ENCODE measurements around the gene SSU72. TPM values are rescaled to one million over a fixed set of nuclear protein-coding genes. Genes with fewer than 3 reads are reported as not detected.
A peak's percentile ranks its signal among the peaks of the same experiment; 100 is the strongest.
"Not testable (repeated sequence)": the region's sequence is repeated elsewhere in the genome, so short reads cannot be mapped to it uniquely, and the experiment has no call there.

Gene SSU72
- total RNA-seq, 1 experiment from 2014 or later, result 179 TPM

GRCh38 chr1:1517973-1518620 lies 56.6 kb downstream of the SSU72 start:
- no peak overlapping the region; a peak in 1 of 5 replicates for H3K4me3 Mint-ChIP-seq
- H3K79me1 ChIP-seq (ENCODE audit: insufficient read depth, low read depth, low read length, poor library complexity, severe bottlenecking), result no peaks in the 10 kb centered on the region

DNA sequence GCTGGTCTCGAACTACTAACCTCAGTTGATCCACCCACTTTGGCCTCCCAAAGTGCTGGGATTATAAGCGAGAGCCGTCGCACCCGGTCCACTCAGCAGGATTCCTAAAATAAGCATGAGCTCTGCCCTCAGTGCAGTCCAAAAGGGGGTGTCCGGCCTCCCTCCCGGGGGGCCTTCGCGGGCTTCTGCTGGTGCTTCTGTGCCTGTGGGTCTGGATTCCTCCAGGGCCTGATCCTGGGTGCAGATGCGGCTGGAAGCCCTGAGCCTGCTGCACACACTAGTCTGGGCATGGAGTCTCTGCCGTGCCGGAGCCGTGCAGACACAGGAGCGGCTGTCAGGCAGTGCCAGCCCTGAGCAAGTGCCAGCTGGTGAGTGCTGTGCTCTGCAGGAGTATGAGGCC lies 57.7 kb downstream of the SSU72 start:
- H4K20me1 ChIP-seq (ENCODE audit: control insufficient read depth, insufficient read depth, insufficient read length); H3K4me3 Mint-ChIP-seq; H2BK20ac ChIP-seq (ENCODE audit: low read depth, low read length, poor library complexity, severe bottlenecking); H3K18ac ChIP-seq (ENCODE audit: insufficient read length, low read depth, low read length); H4K91ac ChIP-seq (ENCODE audit: insufficient read length, low read depth, low read length); H2AFZ ChIP-seq (ENCODE audit: low read length); H3K27ac ChIP-seq (ENCODE audit: insufficient read length, low read depth, low read length); H3K4me2 ChIP-seq (ENCODE audit: insufficient read depth, insufficient read length, low read length); H3K79me2 ChIP-seq (ENCODE audit: insufficient read depth, low read length); H3K27me3 Mint-ChIP-seq (ENCODE audit: low read depth); H3K9me3 Mint-ChIP-seq; H3K4me1 Mint-ChIP-seq; H2BK120ac ChIP-seq (ENCODE audit: low read depth, low read length, poor library complexity, severe bottlenecking); DNase-seq; H3K23ac ChIP-seq (ENCODE audit: insufficient read length, low read depth, low read length); H2BK15ac ChIP-seq (ENCODE audit: low read depth, low read length); H4K8ac ChIP-seq (replicated peaks; ENCODE audit: insufficient read length, low read depth, low read length); H2BK5ac ChIP-seq (ENCODE audit: insufficient read length, low read length); H4K5ac ChIP-seq (ENCODE audit: insufficient read length, low read depth, low read length); H3T11ph ChIP-seq (ENCODE audit: low read length); H3K9me3 ChIP-seq (ENCODE audit: control insufficient read depth, low read depth, low read length); H2BK12ac ChIP-seq (ENCODE audit: insufficient read length, low read depth, low read length); H3K79me1 ChIP-seq (ENCODE audit: insufficient read depth, low read depth, low read length, poor library complexity, severe bottlenecking); H3K9ac ChIP-seq (ENCODE audit: extremely low read depth, insufficient read length, low read length); H3K27me3 ChIP-seq (ENCODE audit: insufficient read depth, low read length); H3K4ac ChIP-seq (ENCODE audit: low read depth, low read length); H3K27ac Mint-ChIP-seq; H3K4me1 ChIP-seq (ENCODE audit: insufficient read depth, low read length); H3K14ac ChIP-seq (ENCODE audit: insufficient read depth, low read length); H3K56ac ChIP-seq (ENCODE audit: insufficient read length, low read depth, low read length); H2AK5ac ChIP-seq (ENCODE audit: insufficient read length, low read length); H3K23me2 ChIP-seq (ENCODE audit: insufficient read length, low read depth, low read length, poor library complexity, severe bottlenecking): not testable (repeated sequence)
- no CpG with 5 or more reads among the region's 14 CpGs for WGBS (ENCODE audit: extremely low coverage, insufficient read length, low lambda C conversion rate)
- peaks cover 14 to 47% (median 18%) of the 10 kb centered on the region in 3 experiments for H3K36me3 Mint-ChIP-seq (ENCODE audit: insufficient read depth in 1 of 3, low read depth in 3 of 3)

More at GRCh38 chr1:1517973-1518620, 56.6 kb downstream of the SSU72 start:
- Mint-ChIP-seq H3K27me3 (ENCODE audit: low read depth) (no peaks in the 10 kb centered on the region), H3K27ac (peak overlapping the region in 1 of 3 experiments; percentile 1; a peak in 2 of 7 replicates), H3K36me3 (ENCODE audit: insufficient read depth in 1 of 3, low read depth in 3 of 3) (peaks cover 14 to 52% (median 18%) of the 10 kb centered on the region in 3 experiments), H3K9me3 (no peaks in the 10 kb centered on the region), H3K4me1 (peaks cover 0 to 3% of the 10 kb centered on the region in 2 experiments; a peak in 1 of 4 replicates)
- no peaks in the 10 kb centered on the region; the same call in 1 of the 2 replicates for H3K79me2 ChIP-seq (ENCODE audit: insufficient read depth, low read length)
- H3K4me1 ChIP-seq (ENCODE audit: insufficient read depth, low read length), result no peaks in the 10 kb centered on the region
- no peak overlapping the region for H2BK5ac ChIP-seq (ENCODE audit: insufficient read length, low read length)
- H2AK5ac ChIP-seq (ENCODE audit: insufficient read length, low read length), result no peak overlapping the region
- no peaks in the 10 kb centered on the region for H3K9me3 ChIP-seq (ENCODE audit: control insufficient read depth, low read depth, low read length)
- H3K23ac ChIP-seq (ENCODE audit: insufficient read length, low read depth, low read length), result no peak overlapping the region
- H3K27me3 ChIP-seq (ENCODE audit: insufficient read depth, low read length), result no peaks in the 10 kb centered on the region
- no peak overlapping the region for H2AFZ ChIP-seq (ENCODE audit: low read length)
- no peak overlapping the region for H4K8ac ChIP-seq (replicated peaks; ENCODE audit: insufficient read length, low read depth, low read length)
- no peak overlapping the region for H3K9ac ChIP-seq (ENCODE audit: extremely low read depth, insufficient read length, low read length)
- no peaks in the 10 kb centered on the region for H4K20me1 ChIP-seq (ENCODE audit: control insufficient read depth, insufficient read depth, insufficient read length)
- H3K27ac ChIP-seq (ENCODE audit: insufficient read length, low read depth, low read length), result no peak overlapping the region
- H2BK20ac ChIP-seq (ENCODE audit: low read depth, low read length, poor library complexity, severe bottlenecking), result no peak overlapping the region
- H2BK15ac ChIP-seq (ENCODE audit: low read depth, low read length), result no peak overlapping the region
- no peak overlapping the region for H4K91ac ChIP-seq (ENCODE audit: insufficient read length, low read depth, low read length)
- H3K56ac ChIP-seq (ENCODE audit: insufficient read length, low read depth, low read length), result no peak overlapping the region
- no peak for DNase-seq
- no peak overlapping the region for H3K14ac ChIP-seq (ENCODE audit: insufficient read depth, low read length)
- H4K5ac ChIP-seq (ENCODE audit: insufficient read length, low read depth, low read length), result no peak overlapping the region
- TF ChIP-seq, protein P1, sequence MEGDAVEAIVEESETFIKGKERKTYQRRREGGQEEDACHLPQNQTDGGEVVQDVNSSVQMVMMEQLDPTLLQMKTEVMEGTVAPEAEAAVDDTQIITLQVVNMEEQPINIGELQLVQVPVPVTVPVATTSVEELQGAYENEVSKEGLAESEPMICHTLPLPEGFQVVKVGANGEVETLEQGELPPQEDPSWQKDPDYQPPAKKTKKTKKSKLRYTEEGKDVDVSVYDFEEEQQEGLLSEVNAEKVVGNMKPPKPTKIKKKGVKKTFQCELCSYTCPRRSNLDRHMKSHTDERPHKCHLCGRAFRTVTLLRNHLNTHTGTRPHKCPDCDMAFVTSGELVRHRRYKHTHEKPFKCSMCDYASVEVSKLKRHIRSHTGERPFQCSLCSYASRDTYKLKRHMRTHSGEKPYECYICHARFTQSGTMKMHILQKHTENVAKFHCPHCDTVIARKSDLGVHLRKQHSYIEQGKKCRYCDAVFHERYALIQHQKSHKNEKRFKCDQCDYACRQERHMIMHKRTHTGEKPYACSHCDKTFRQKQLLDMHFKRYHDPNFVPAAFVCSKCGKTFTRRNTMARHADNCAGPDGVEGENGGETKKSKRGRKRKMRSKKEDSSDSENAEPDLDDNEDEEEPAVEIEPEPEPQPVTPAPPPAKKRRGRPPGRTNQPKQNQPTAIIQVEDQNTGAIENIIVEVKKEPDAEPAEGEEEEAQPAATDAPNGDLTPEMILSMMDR (conservative IDR thresholded peaks at IDR 0.05), result no peak
- H3K4me2 ChIP-seq (ENCODE audit: insufficient read depth, insufficient read length, low read length), result no peak overlapping the region
- no peak overlapping the region for H3T11ph ChIP-seq (ENCODE audit: low read length)
- no peak overlapping the region for H2BK12ac ChIP-seq (ENCODE audit: insufficient read length, low read depth, low read length)
- no peak overlapping the region for H3K4ac ChIP-seq (ENCODE audit: low read depth, low read length)
- WGBS (ENCODE audit: extremely low coverage, insufficient read length, low lambda C conversion rate), result no CpG with 5 or more reads among the region's 28 CpGs
- no peak overlapping the region for H3K18ac ChIP-seq (ENCODE audit: insufficient read length, low read depth, low read length)
- H2BK120ac ChIP-seq (ENCODE audit: low read depth, low read length, poor library complexity, severe bottlenecking), result no peak overlapping the region
- no peaks in the 10 kb centered on the region for H3K23me2 ChIP-seq (ENCODE audit: insufficient read length, low read depth, low read length, poor library complexity, severe bottlenecking)
